H1 (cell line): Measurements from ENCODE around the gene GRIK1. TPM values are rescaled to one million over a fixed set of nuclear protein-coding genes. Genes with fewer than 3 reads are reported as not detected.

Experiments
- CTCF ChIA-PET: fragments of 300-600 bp; sonication (Branson Sonifier 250); formaldehyde crosslinking; loops from one replicate; lab custom pipeline; 2021; ENCODE audit not compliant: partially characterized antibody; lab: Charles Lee
- POLR2A ChIA-PET: fragments of 300-600 bp; sonication (Branson Sonifier 250); formaldehyde crosslinking; loops from one replicate; lab custom pipeline; 2021; ENCODE audit warnings: inconsistent platforms; ENCODE audit not compliant: partially characterized antibody; lab: Charles Lee
- DNase-seq, 2 experiments: peaks; one replicate each; pipeline versions ENCODE4 v3.0.0 to v3.0.0-alpha.2; 2010 to 2022; ENCODE audit warnings: low spot score in 2 of 2, low read depth in 1 of 2, mixed read lengths in 1 of 2
- FAIRE-seq: peaks from 2 replicates; lab custom pipeline; 2011; peaks lifted over from hg19 to GRCh38; lab: Jason Lieb, UNC
- H2AFZ ChIP-seq: 2 replicates; pipeline ENCODE4 v1.8.1; 2012; ENCODE audit warnings: low read length, inconsistent platforms
- H2AK5ac ChIP-seq: 2 replicates; pipeline ENCODE4 v1.6.1; 2013; ENCODE audit warnings: low read depth, low read length
- H2BK120ac ChIP-seq: replicated peaks from 2 replicates; pipeline ENCODE3; 2013; ENCODE audit warnings: low read depth, low read length, inconsistent platforms
- H2BK12ac ChIP-seq: 2 replicates; pipeline ENCODE4 v1.6.1; 2013; ENCODE audit warnings: low read depth, low read length
- H2BK15ac ChIP-seq: 2 replicates; pipeline ENCODE4 v1.6.1; 2013; ENCODE audit warnings: low read length
- H2BK20ac ChIP-seq: 2 replicates; pipeline ENCODE4 v1.6.1; 2013; ENCODE audit warnings: low read length
- H2BK5ac ChIP-seq: 2 replicates; pipeline ENCODE4 v1.6.1; 2013; ENCODE audit warnings: low read depth, low read length
- H3K14ac ChIP-seq: 2 replicates; pipeline ENCODE4 v1.6.1; 2013; ENCODE audit warnings: inconsistent platforms; ENCODE audit not compliant: insufficient read length
- H3K18ac ChIP-seq: 2 replicates; pipeline ENCODE4 v1.6.1; 2013; ENCODE audit warnings: low read length; ENCODE audit errors: extremely low read depth
- H3K23ac ChIP-seq: 2 replicates; pipeline ENCODE4 v1.6.1; 2013; ENCODE audit warnings: inconsistent platforms; ENCODE audit not compliant: insufficient read length
- H3K23me2 ChIP-seq: 2 replicates; pipeline ENCODE4 v1.6.1; 2013; ENCODE audit warnings: low read depth, low read length
- H3K27ac ChIP-seq: 2 replicates; pipeline ENCODE4 v1.6.1; 2011; ENCODE audit warnings: low read depth, low read length, inconsistent platforms
- H3K27me3 ChIP-seq, 4 experiments: replicated peaks in 1 of 4; 1 replicate in 1 of 4; 2 replicates in 3 of 4; pipeline versions ENCODE4 v1.6.1 to v1.8.1; 2011 to 2013; ENCODE audit warnings: low read length in 3 of 4, mild to moderate bottlenecking in 3 of 4, inconsistent platforms in 2 of 4, mixed read lengths in 2 of 4, moderate library complexity in 1 of 4; ENCODE audit not compliant: control insufficient read depth in 3 of 4, insufficient read depth in 3 of 4; ENCODE audit errors: extremely low read depth in 1 of 4
- H3K36me3 ChIP-seq, 4 experiments: 2 replicates each; pipeline versions ENCODE4 v1.6.1 to v1.8.1; 2011 to 2013; ENCODE audit warnings: mild to moderate bottlenecking in 4 of 4, low read length in 3 of 4, moderate library complexity in 2 of 4, control low read depth in 1 of 4, inconsistent platforms in 1 of 4; ENCODE audit not compliant: insufficient read depth in 4 of 4, control insufficient read depth in 2 of 4
- H3K4ac ChIP-seq: replicated peaks from 2 replicates; pipeline ENCODE3; 2013; ENCODE audit warnings: low read length, low read depth, mixed read lengths, inconsistent platforms; ENCODE audit not compliant: insufficient read length
- H3K4me1 ChIP-seq, 4 experiments: replicated peaks in 1 of 4; 1 replicate in 1 of 4; 2 replicates in 3 of 4; pipeline versions ENCODE4 v1.6.1 to v1.8.1; 2011 to 2013; ENCODE audit warnings: low read length in 3 of 4, inconsistent platforms in 2 of 4, mixed read lengths in 1 of 4; ENCODE audit not compliant: insufficient read depth in 4 of 4, control insufficient read depth in 3 of 4
- H3K4me2 ChIP-seq, 2 experiments: 2 replicates each; pipeline versions ENCODE4 v1.6.1 to v1.8.1; 2011 to 2013; ENCODE audit warnings: low read depth in 2 of 2, low read length in 2 of 2, control low read depth in 1 of 2, inconsistent platforms in 1 of 2, mild to moderate bottlenecking in 1 of 2; ENCODE audit not compliant: insufficient read depth in 1 of 2
- H3K4me3 ChIP-seq, 4 experiments: fragments of 200-600, 300-600 bp in 1 of 4; sonication (generic), shearing (Covaris generic), sonication (Bioruptor Twin) in 1 of 4; 2 replicates each; pipeline versions ENCODE4 v1.5.1 to v1.8.1; 2011 to 2016; ENCODE audit warnings: low read length in 4 of 4, low read depth in 3 of 4, control low read depth in 2 of 4, inconsistent platforms in 2 of 4, mild to moderate bottlenecking in 2 of 4, mixed read lengths in 1 of 4, moderate library complexity in 1 of 4; ENCODE audit not compliant: insufficient read depth in 2 of 4; ENCODE audit errors: extremely low read depth in 1 of 4
- H3K56ac ChIP-seq: replicated peaks from 2 replicates; pipeline ENCODE3; 2013; ENCODE audit warnings: low read depth, mild to moderate bottlenecking, mixed read lengths, low read length, inconsistent platforms; ENCODE audit not compliant: insufficient read length
- H3K79me1 ChIP-seq: 2 replicates; pipeline ENCODE4 v1.6.1; 2013; ENCODE audit warnings: low read depth, low read length, control low read depth
- H3K79me2 ChIP-seq, 2 experiments: 2 replicates each; pipeline versions ENCODE4 v1.6.1 to v1.8.1; 2012 to 2013; ENCODE audit warnings: low read length in 2 of 2, mild to moderate bottlenecking in 2 of 2, inconsistent platforms in 1 of 2; ENCODE audit not compliant: insufficient read depth in 2 of 2, control insufficient read depth in 1 of 2
- H3K9ac ChIP-seq, 4 experiments: replicated peaks in 1 of 4; 1 replicate in 1 of 4; 2 replicates in 3 of 4; pipeline versions ENCODE4 v1.6.1 to v1.8.1; 2011 to 2013; ENCODE audit warnings: low read depth in 3 of 4, low read length in 3 of 4, control low read depth in 2 of 4, mild to moderate bottlenecking in 2 of 4, moderate library complexity in 2 of 4, inconsistent platforms in 1 of 4; ENCODE audit errors: extremely low read depth in 1 of 4
- H3K9me3 ChIP-seq, 2 experiments: 2 replicates each; pipeline versions ENCODE4 v1.6.1 to v1.8.1; 2012 to 2013; ENCODE audit warnings: mild to moderate bottlenecking in 2 of 2, moderate library complexity in 2 of 2, control low read depth in 1 of 2, inconsistent platforms in 1 of 2, low read depth in 1 of 2, low read length in 1 of 2, mixed read lengths in 1 of 2; ENCODE audit not compliant: insufficient read depth in 2 of 2
- H4K20me1 ChIP-seq, 2 experiments: replicated peaks in 1 of 2; 2 replicates each; pipeline versions ENCODE3 to v1.8.1; 2011 to 2013; ENCODE audit warnings: inconsistent platforms in 2 of 2, low read length in 2 of 2, mild to moderate bottlenecking in 1 of 2; ENCODE audit not compliant: insufficient read depth in 2 of 2, control insufficient read depth in 1 of 2
- H4K5ac ChIP-seq: 2 replicates; pipeline ENCODE4 v1.6.1; 2013; ENCODE audit warnings: low read length, low read depth, mixed read lengths, inconsistent platforms; ENCODE audit not compliant: insufficient read length
- H4K8ac ChIP-seq: 2 replicates; pipeline ENCODE4 v1.8.0; 2013; ENCODE audit warnings: mild to moderate bottlenecking, moderate library complexity, low read length, inconsistent platforms; ENCODE audit not compliant: insufficient read depth; ENCODE audit errors: extremely low read depth
- H4K91ac ChIP-seq: replicated peaks from 2 replicates; pipeline ENCODE3; 2013; ENCODE audit warnings: low read length, mixed read lengths, inconsistent platforms; ENCODE audit not compliant: insufficient read length
- ASH2L ChIP-seq: fragments of 200-600, 300-600 bp; sonication (generic); IDR thresholded peaks from one replicate; pipeline ENCODE4 v1.7.1; 2017; ENCODE audit warnings: low read length
- CTBP2 ChIP-seq: IDR thresholded peaks from 2 replicates; pipeline ENCODE4 v1.7.0; 2011; ENCODE audit warnings: borderline replicate concordance, mild to moderate bottlenecking, moderate library complexity, mixed read lengths, low read length; ENCODE audit not compliant: insufficient read depth, insufficient read length
- HDAC6 ChIP-seq: IDR thresholded peaks from one replicate; pipeline ENCODE4 v1.7.1; 2012; ENCODE audit warnings: low read depth, mild to moderate bottlenecking, inconsistent platforms, low read length, moderate library complexity
- NRF1 ChIP-seq: IDR thresholded peaks from 2 replicates; pipeline ENCODE4 v1.6.1; 2011; ENCODE audit warnings: mild to moderate bottlenecking, low read depth, low read length, improper control_type of control experiment
- PHF8 ChIP-seq: fragments of 200-600 bp; sonication (generic); conservative IDR thresholded peaks from 2 replicates; pipeline ENCODE4 v1.7.1; 2012; ENCODE audit warnings: low read depth, mild to moderate bottlenecking, inconsistent platforms, low read length, moderate library complexity
- WGBS, 2 experiments: shearing (Covaris generic) in 1 of 2; methylation state at CpG; one replicate each; pipeline versions ENCODE4 v1.1.6 to v1.1.7; 2013 to 2015; ENCODE audit warnings: low lambda C conversion rate in 2 of 2, mixed read lengths in 2 of 2, inconsistent platforms in 1 of 2, low coverage in 1 of 2, missing lambda C conversion rate in 1 of 2; ENCODE audit not compliant: insufficient replicate concordance in 2 of 2, insufficient coverage in 1 of 2, insufficient read length in 1 of 2; ENCODE audit errors: extremely low coverage in 1 of 2, missing lambda C conversion rate in 1 of 2; 5-methylcytosine and 5-hydroxymethylcytosine counted together
- polyA plus RNA-seq, 7 experiments: library from polyadenylated mRNA; depleted of rRNA in 3 of 7; stranded (reverse) in 5 of 7; unstranded in 2 of 7; fragments of >200 nt in 5 of 7; fragments of 200-250 nt in 2 of 7; gene quantifications; 1 replicate in 5 of 7; 2 replicates in 1 of 7; 4 replicates in 1 of 7; pipeline versions ENCODE4 v1.2.1 to v1.2.3, GENCODE V29; 2011 to 2013; ENCODE audit warnings: missing spikeins in 2 of 7, mixed read lengths in 2 of 7
- total RNA-seq: library from RNA; stranded (reverse); fragmentation: NEBNext Ultra II Directional; extraction: Animal tissue kit (Norgen Biotek cat#: 25700); gene quantifications from 2 replicates; pipeline ENCODE4 v1.2.1, GENCODE V29; 2021

Gene GRIK1
- total and polyA plus RNA-seq, 2 of the 8 experiments (the other 6 are each of a cell fraction or from before 2014, with no cell fraction given), result 0.11 to 0.32 TPM

DNA sequence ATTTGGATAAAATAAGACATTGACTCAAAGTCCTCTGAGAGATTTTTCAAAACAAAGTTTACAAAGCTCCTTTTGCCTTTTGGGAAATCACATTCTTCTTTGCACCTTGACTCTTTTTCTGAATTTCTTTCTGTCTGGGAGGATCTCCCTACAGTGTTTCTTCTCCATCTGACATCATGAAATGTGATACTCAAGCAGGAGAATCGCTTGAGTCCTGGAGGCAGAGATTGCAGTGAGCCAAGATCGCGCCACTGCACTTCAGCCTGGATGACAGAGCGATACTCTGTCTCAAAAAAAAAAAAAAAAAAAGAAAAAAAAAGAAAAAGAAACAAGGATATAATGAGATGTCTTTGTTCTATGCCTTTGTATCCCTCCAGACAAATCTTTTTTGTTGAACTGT, 13.3 kb upstream of the GRIK1 start:
- no peak for FAIRE-seq
- Histone ChIP-seq H3K79me1 (no peaks in the 10 kb centered on the region), H2AK5ac (no peak overlapping the region), H2BK20ac (no peak overlapping the region), H3K4ac (no peak overlapping the region), H3K9me3 (no peaks in the 10 kb centered on the region), H3K4me2 (no peak overlapping the region), H2BK15ac (no peak overlapping the region), H3K79me2 (no peaks in the 10 kb centered on the region), H3K4me3 (no peak overlapping the region)
- TF ChIP-seq PHF8, result no peak
- TF ChIP-seq ASH2L, result no peak
- no peak for TF ChIP-seq CTBP2
- TF ChIP-seq HDAC6, result no peak
- no peak for TF ChIP-seq NRF1
- TF ChIP-seq, all 59 proteins: peak for 0
- WGBS, 2 experiments, result 36% methylated on average over 1 of the region's 4 CpGs; no CpG with 5 or more reads in 1 of the 2 experiments
- no peak overlapping the region for H4K5ac ChIP-seq
- POLR2A ChIA-PET, result no interaction called here
- H4K8ac ChIP-seq, result no peak overlapping the region
- H3K14ac ChIP-seq, result no peak overlapping the region
- no peaks in the 10 kb centered on the region for H3K23me2 ChIP-seq
- H2BK5ac ChIP-seq, result no peak overlapping the region
- H3K4me1 ChIP-seq, result no peaks in the 10 kb centered on the region
- no peak overlapping the region for H4K91ac ChIP-seq
- no peak for DNase-seq
- no peak overlapping the region for H3K27ac ChIP-seq
- CTCF ChIA-PET, result interaction anchor here (1.5 kb wide), 1 partner anchor 104 kb away, joined by 3 read pairs; no protein-coding TSS in a partner anchor
- no peak overlapping the region for H2AFZ ChIP-seq
- no peaks in the 10 kb centered on the region for H3K27me3 ChIP-seq
- no peaks in the 10 kb centered on the region for H4K20me1 ChIP-seq
- H2BK12ac ChIP-seq, result no peak overlapping the region
- H3K36me3 ChIP-seq, result no peaks in the 10 kb centered on the region
- no peak overlapping the region for H3K23ac ChIP-seq
- H3K56ac ChIP-seq, result no peak overlapping the region
- H3K9ac ChIP-seq, result no peak overlapping the region
- no peak overlapping the region for H3K18ac ChIP-seq
- H2BK120ac ChIP-seq, result no peak overlapping the region
